Parathyroid adenoma (tissue), 2 donors: ENCODE results near the gene OPCML.

Experiments used
- H2AFZ ChIP-seq: fragments of 300-600 bp; sonication (generic); one replicate; pipeline ENCODE4 v1.7.0; 2017; ENCODE audit warnings: antibody characterized with exemption, mild to moderate bottlenecking
- H3K27ac ChIP-seq: fragments of 300-600 bp; sonication (generic); one replicate; pipeline ENCODE4 v1.7.0; 2017
- H3K27me3 ChIP-seq: fragments of 300-600 bp; sonication (generic); one replicate; pipeline ENCODE4 v1.7.0; 2017; ENCODE audit warnings: low read length; ENCODE audit not compliant: control insufficient read depth, insufficient read depth
- H3K36me3 ChIP-seq: fragments of 300-600 bp; sonication (generic); one replicate; pipeline ENCODE4 v1.7.0; 2017; ENCODE audit warnings: low read length; ENCODE audit not compliant: control insufficient read depth, insufficient read depth
- H3K4me1 ChIP-seq: fragments of 300-600 bp; sonication (generic); one replicate; pipeline ENCODE4 v1.7.0; 2017; ENCODE audit warnings: control low read depth
- H3K4me2 ChIP-seq: fragments of 300-600 bp; sonication (generic); one replicate; pipeline ENCODE4 v1.7.0; 2017; ENCODE audit warnings: low read length
- H3K4me3 ChIP-seq: fragments of 300-600 bp; sonication (generic); one replicate; pipeline ENCODE4 v1.7.0; 2017; ENCODE audit warnings: low read depth, low read length
- H3K79me2 ChIP-seq: fragments of 300-600 bp; sonication (generic); one replicate; pipeline ENCODE4 v1.7.0; 2017; ENCODE audit warnings: control low read depth
- H3K9ac ChIP-seq: fragments of 300-600 bp; sonication (generic); one replicate; pipeline ENCODE4 v1.7.0; 2017; ENCODE audit warnings: mild to moderate bottlenecking
- H3K9me3 ChIP-seq: fragments of 300-600 bp; sonication (generic); one replicate; pipeline ENCODE4 v1.7.0; 2017; ENCODE audit warnings: low read length; ENCODE audit not compliant: control insufficient read depth
- CTCF ChIP-seq: fragments of 300-600 bp; sonication (generic); IDR thresholded peaks from one replicate; pipeline ENCODE4 v1.7.0; 2017; ENCODE audit warnings: antibody characterized with exemption, mild to moderate bottlenecking
- donor health status: primary hyperparathyroidism.

Gene OPCML

GRCh38 chr11:132848336-132848735, 684.0 kb downstream of the OPCML start:
- Histone ChIP-seq H3K9me3 (no peaks in the 10 kb centered on the region), H3K4me2 (no peak overlapping the region), H3K27me3 (no peaks in the 10 kb centered on the region), H3K27ac (no peak overlapping the region), H3K79me2 (no peaks in the 10 kb centered on the region), H3K4me3 (no peak overlapping the region), H3K4me1 (no peaks in the 10 kb centered on the region), H3K9ac (no peak overlapping the region), H3K36me3 (no peaks in the 10 kb centered on the region), H2AFZ (no peak overlapping the region)
- no peak for TF ChIP-seq CTCF

DNA sequence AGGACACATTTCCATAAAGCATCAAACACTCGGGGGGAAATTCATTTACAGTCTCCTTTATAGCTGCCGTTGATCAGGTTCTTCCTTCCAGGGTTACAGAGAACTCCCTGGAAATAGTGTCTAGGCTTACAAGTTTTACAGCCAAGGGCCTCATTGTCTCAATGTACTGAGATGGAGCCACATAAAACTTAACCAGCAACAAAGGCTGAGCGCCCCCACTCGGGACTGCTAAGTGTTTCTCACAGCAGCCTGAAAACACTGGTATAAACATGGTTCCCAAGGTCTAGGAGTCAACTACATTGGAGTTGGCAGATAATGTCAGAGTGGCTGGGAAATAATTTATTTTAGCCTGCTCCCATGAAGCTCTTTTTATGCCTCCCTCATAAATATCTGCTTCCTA, 686.2 kb downstream of the OPCML start:
- H3K4me1 ChIP-seq = no peaks in the 10 kb centered on the region
- no peaks in the 10 kb centered on the region for H3K79me2 ChIP-seq
- no peak overlapping the region for H3K9ac ChIP-seq
- no peak overlapping the region for H3K27ac ChIP-seq
- H3K9me3 ChIP-seq = no peaks in the 10 kb centered on the region
- H3K4me3 ChIP-seq = no peak overlapping the region
- no peak overlapping the region for H2AFZ ChIP-seq
- no peaks in the 10 kb centered on the region for H3K36me3 ChIP-seq
- H3K27me3 ChIP-seq = no peaks in the 10 kb centered on the region
- TF ChIP-seq CTCF = no peak
- no peak overlapping the region for H3K4me2 ChIP-seq

DNA sequence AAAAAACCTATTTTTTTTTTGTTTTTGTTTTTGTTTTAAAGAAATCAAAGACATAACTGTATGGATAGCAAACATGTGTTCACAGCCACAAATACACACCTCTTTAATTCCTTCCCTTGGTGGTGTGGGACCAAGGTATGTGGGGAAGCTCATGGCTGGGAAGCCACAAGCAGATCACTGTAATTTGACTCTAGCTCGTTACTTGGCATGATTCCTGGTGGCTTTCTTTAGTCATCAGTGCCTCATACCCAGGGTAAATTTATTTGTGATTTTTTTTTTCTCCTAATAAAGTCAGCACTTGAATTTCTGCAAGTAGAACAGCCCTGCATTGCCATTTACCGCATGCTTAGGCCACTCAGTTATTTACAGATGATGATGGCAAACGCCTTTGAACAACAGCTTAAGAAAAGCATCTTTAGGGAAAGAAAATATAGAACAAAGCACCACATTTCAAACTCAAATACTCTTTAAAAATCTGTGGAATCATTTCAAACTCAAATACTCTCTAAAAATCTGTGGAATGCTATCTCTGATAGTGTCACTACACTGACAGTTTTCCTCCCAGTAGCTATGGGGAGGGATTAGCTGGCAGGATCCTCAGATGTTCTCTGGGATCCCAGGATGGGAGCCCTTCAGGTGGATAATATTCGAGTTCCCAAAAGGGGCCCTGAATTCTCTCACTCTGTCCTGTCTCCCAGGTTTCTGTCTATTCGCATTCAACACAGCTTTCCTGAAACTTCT, 687.2 kb downstream of the OPCML start:
- Histone ChIP-seq H3K27me3 (no peaks in the 10 kb centered on the region), H3K9ac (no peak overlapping the region), H3K27ac (no peak overlapping the region), H3K79me2 (no peaks in the 10 kb centered on the region), H3K4me1 (no peaks in the 10 kb centered on the region), H3K36me3 (no peaks in the 10 kb centered on the region), H3K4me2 (no peak overlapping the region), H3K9me3 (no peaks in the 10 kb centered on the region), H2AFZ (peak overlapping the region; percentile 17), H3K4me3 (no peak overlapping the region)
- no peak for TF ChIP-seq CTCF

GRCh38 chr11:132840660-132841059, 691.6 kb downstream of the OPCML start:
- no peak overlapping the region for H3K27ac ChIP-seq
- H3K9ac ChIP-seq = no peak overlapping the region
- no peak for TF ChIP-seq CTCF

GRCh38 chr11:132840191-132840590, 692.1 kb downstream of the OPCML start:
- TF ChIP-seq CTCF = no peak

More at GRCh38 chr11:132840660-132841059, 691.6 kb downstream of the OPCML start:
- Histone ChIP-seq H3K79me2 (no peaks in the 10 kb centered on the region), H3K36me3 (no peaks in the 10 kb centered on the region), H3K4me3 (no peak overlapping the region), H3K9me3 (no peaks in the 10 kb centered on the region), H3K27me3 (no peaks in the 10 kb centered on the region), H2AFZ (no peak overlapping the region), H3K4me2 (no peak overlapping the region), H3K4me1 (no peaks in the 10 kb centered on the region)

More at GRCh38 chr11:132840191-132840590, 692.1 kb downstream of the OPCML start:
- Histone ChIP-seq H3K4me2 (no peak overlapping the region), H3K27me3 (no peaks in the 10 kb centered on the region), H2AFZ (no peak overlapping the region), H3K27ac (no peak overlapping the region), H3K4me3 (no peak overlapping the region), H3K36me3 (no peaks in the 10 kb centered on the region), H3K9me3 (no peaks in the 10 kb centered on the region), H3K4me1 (no peaks in the 10 kb centered on the region), H3K9ac (no peak overlapping the region), H3K79me2 (no peaks in the 10 kb centered on the region)
